PC-9 (cell line): Measurements from ENCODE around the gene RNF121.

ENCODE experiments used
- CTCF ChIP-seq: fragments of 200-600 bp; sonication (generic); conservative IDR thresholded peaks from 2 replicates; pipeline ENCODE4 v1.6.1; 2017; ENCODE audit warnings: mixed run types, antibody characterized with exemption, mild to moderate bottlenecking, moderate library complexity
- EZH2 ChIP-seq: fragments of 200-600 bp; sonication (generic); IDR thresholded peaks from 2 replicates; pipeline ENCODE4 v1.8.0; 2017; ENCODE audit warnings: antibody characterized with exemption, low read depth

- TF ChIP-seq CTCF (no peak), EZH2 (no peak)
Measured at GRCh38 chr11:72010529-72011233, 81.8 kb downstream of the RNF121 start.
